GM12891 (cell line): Measurements from ENCODE around the gene ACOT8.

Experiments
- POLR2A ChIP-seq: IDR thresholded peaks from 2 replicates; pipeline ENCODE4 v1.6.1; 2011; ENCODE audit warnings: low read depth, low read length, control low read depth
- POLR2AphosphoS5 ChIP-seq: IDR thresholded peaks from 2 replicates; pipeline ENCODE4 v1.6.1; 2011; ENCODE audit warnings: low read depth, low read length, control low read depth
- POU2F2 ChIP-seq: IDR thresholded peaks from 2 replicates; pipeline ENCODE4 v1.6.1; 2011; ENCODE audit warnings: low read depth, mild to moderate bottlenecking, control low read depth, low read length, moderate library complexity

DNA sequence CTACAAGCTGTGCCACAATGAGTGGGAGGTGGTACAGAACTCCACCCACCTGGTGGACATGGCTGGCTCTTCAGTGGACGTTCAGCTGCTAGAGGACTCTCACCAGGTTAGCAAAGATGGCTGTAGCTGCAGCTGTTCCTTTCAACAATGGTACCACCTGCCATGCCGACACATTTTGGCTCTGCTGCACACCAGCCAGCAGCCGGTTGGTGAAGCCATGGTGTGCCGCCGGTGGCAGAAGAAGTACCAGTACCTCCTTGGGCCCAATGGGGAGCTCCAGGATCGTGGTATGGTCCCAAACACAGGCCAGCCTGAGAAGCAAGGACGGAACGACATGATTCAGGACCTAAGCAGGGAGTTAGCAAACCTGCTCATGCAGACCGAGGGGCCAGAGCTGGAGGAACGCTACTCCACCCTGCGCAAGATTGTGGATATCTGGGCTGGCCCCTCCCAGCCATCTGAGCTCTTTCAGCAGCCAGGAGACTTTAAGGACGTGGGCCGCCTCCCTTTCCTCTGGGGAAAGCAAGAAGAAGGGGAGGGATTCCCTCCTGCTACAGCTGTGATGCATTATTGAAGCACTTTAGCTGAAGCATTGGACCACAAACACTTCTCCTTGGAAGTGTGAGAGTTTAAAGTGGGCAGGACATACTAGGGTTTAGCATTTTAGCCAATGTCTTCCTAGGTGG is 21.0 kb upstream of the ACOT8 start:
- no peak for TF ChIP-seq POLR2A
- TF ChIP-seq POLR2AphosphoS5 = no peak
- no peak for TF ChIP-seq POU2F2
